Tibial nerve (tissue), 4 donors: ENCODE results near the gene METRN.

Experiments used
- EP300 ChIP-seq, 2 donors: sonication (generic); formaldehyde crosslinking; IDR thresholded peaks; one replicate each; pipeline ENCODE4 v1.6.1; 2017; ENCODE audit warnings: antibody characterized with exemption in 2 of 2, mild to moderate bottlenecking in 1 of 2
- POLR2A ChIP-seq, 2 donors: fragments of 450-650 bp; IDR thresholded peaks; one replicate each; pipeline ENCODE4 v1.6.1; 2017; ENCODE audit warnings: antibody characterized with exemption in 2 of 2, mild to moderate bottlenecking in 2 of 2, moderate library complexity in 2 of 2
- TF ChIP-seq, protein P1 (sequence below), 5 experiments: fragments of 200-600 bp in 3 of 5; fragments of 450-650 bp in 2 of 5; sonication (generic) in 3 of 5; IDR thresholded peaks; one replicate each; pipeline ENCODE4 v1.5.1; 2016 to 2019; ENCODE audit warnings: antibody characterized with exemption in 5 of 5, mild to moderate bottlenecking in 3 of 5, moderate library complexity in 2 of 5

DNA sequence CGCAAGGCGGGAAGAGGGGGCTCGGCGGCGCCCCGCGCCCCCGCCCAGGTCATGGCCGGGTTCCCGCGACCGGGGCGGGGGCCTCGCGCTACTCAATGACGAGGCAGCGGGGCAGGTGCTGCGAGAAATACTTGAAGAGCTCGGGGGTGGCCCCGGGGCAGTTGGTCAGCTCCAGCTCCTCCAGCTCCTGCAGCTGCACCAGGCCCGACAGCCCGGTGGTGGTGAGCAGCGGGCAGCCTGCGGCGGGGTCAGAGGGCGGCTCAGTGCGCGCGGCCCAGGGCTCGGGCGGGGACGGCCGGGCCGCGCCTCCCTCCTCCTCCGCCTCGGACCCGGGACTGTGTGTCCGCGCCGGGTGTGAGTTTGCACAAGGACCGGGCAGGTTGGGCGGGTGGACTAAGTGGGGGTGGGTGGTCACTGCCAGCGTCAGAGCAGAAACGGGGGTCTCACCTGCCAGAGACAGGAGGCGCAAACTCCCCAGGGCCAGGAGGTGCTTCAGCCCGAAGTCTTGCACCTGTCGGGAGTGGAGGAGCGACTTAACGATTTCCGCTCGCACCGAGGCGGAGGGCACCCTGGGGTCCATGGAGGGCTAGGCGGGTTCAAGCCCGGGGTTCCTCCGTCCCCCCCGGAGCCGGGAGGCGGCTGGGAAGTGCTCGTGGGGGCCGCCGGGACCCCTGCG is 20.6 kb upstream of the METRN start:
- TF ChIP-seq POLR2A (IDR thresholded peaks at IDR 0.05) = no peak
- TF ChIP-seq, protein P1, sequence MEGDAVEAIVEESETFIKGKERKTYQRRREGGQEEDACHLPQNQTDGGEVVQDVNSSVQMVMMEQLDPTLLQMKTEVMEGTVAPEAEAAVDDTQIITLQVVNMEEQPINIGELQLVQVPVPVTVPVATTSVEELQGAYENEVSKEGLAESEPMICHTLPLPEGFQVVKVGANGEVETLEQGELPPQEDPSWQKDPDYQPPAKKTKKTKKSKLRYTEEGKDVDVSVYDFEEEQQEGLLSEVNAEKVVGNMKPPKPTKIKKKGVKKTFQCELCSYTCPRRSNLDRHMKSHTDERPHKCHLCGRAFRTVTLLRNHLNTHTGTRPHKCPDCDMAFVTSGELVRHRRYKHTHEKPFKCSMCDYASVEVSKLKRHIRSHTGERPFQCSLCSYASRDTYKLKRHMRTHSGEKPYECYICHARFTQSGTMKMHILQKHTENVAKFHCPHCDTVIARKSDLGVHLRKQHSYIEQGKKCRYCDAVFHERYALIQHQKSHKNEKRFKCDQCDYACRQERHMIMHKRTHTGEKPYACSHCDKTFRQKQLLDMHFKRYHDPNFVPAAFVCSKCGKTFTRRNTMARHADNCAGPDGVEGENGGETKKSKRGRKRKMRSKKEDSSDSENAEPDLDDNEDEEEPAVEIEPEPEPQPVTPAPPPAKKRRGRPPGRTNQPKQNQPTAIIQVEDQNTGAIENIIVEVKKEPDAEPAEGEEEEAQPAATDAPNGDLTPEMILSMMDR (IDR thresholded peaks at IDR 0.05) = no peak
- TF ChIP-seq EP300 (IDR thresholded peaks at IDR 0.05) = no peak
